GM23338 (cell line): ENCODE data around the gene DIAPH3.

Experiments used
- CREB1 ChIP-seq: fragments of 250-450 bp; sonication (Bioruptor Pico); IDR thresholded peaks from 2 replicates; pipeline ENCODE4 v1.5.0; 2020; ENCODE audit warnings: low read depth, mild to moderate bottlenecking, moderate library complexity
- CTCF ChIP-seq, 2 experiments: fragments of 200-600 bp in 1 of 2; sonication (generic) in 1 of 2; conservative IDR thresholded peaks; 2 replicates each; pipeline versions ENCODE4 v1.5.1 to v1.6.1; 2016 to 2017; ENCODE audit warnings: antibody characterized with exemption in 2 of 2, low read depth in 2 of 2, mild to moderate bottlenecking in 2 of 2, moderate library complexity in 1 of 2
- EZH2 ChIP-seq: fragments of 200-600 bp; sonication (generic); IDR thresholded peaks from one replicate; pipeline ENCODE4 v1.8.0; 2017; ENCODE audit warnings: antibody characterized with exemption, mild to moderate bottlenecking, low read depth; ENCODE audit not compliant: unreplicated experiment
- EZH2phosphoT487 ChIP-seq: fragments of 200-600 bp; sonication (generic); IDR thresholded peaks from one replicate; pipeline ENCODE4 v1.8.1; 2018; ENCODE audit warnings: antibody characterized with exemption; ENCODE audit not compliant: unreplicated experiment
- JUNB ChIP-seq: IDR thresholded peaks from one replicate; pipeline ENCODE4 v1.6.1; 2016; ENCODE audit warnings: antibody characterized with exemption; ENCODE audit not compliant: unreplicated experiment
- NANOG ChIP-seq: IDR thresholded peaks from 2 replicates; pipeline ENCODE4 v1.6.1; 2016; ENCODE audit warnings: antibody characterized with exemption, borderline replicate concordance
- POLR2AphosphoS5 ChIP-seq: IDR thresholded peaks from 2 replicates; pipeline ENCODE4 v1.6.1; 2016; ENCODE audit warnings: antibody characterized with exemption, low read depth
- REST ChIP-seq: IDR thresholded peaks from one replicate; pipeline ENCODE4 v1.6.1; 2018; ENCODE audit warnings: antibody characterized with exemption; ENCODE audit not compliant: unreplicated experiment
- STAT1 ChIP-seq: IDR thresholded peaks from one replicate; pipeline ENCODE4 v1.6.1; 2016; ENCODE audit warnings: antibody characterized with exemption; ENCODE audit not compliant: unreplicated experiment
- ZNF114 ChIP-seq: fragments of 250-450 bp; sonication (Bioruptor Pico); IDR thresholded peaks from 2 replicates; pipeline ENCODE4 v1.5.0; 2020; ENCODE audit warnings: mild to moderate bottlenecking, moderate library complexity
- ZNF331 ChIP-seq: fragments of 250-450 bp; sonication (Bioruptor Pico); IDR thresholded peaks from 2 replicates; pipeline ENCODE4 v1.5.0; 2020; ENCODE audit warnings: low read depth, mild to moderate bottlenecking, moderate library complexity
- TF ChIP-seq, protein P1 (sequence below): IDR thresholded peaks from 2 replicates; pipeline ENCODE4 v1.6.1; 2016; ENCODE audit warnings: antibody characterized with exemption

- TF ChIP-seq JUNB (no peak), POLR2AphosphoS5 (no peak), CTCF (conservative IDR thresholded peaks at IDR 0.05; ENCODE audit: low read depth in 2 of 2) (no peak), EZH2 (no peak), NANOG (no peak), ZNF331 (no peak), EZH2phosphoT487 (no peak), CREB1 (CRISPR knock-in tag) (no peak), REST (no peak), STAT1 (no peak), ZNF114 (no peak)
- TF ChIP-seq, protein P1, sequence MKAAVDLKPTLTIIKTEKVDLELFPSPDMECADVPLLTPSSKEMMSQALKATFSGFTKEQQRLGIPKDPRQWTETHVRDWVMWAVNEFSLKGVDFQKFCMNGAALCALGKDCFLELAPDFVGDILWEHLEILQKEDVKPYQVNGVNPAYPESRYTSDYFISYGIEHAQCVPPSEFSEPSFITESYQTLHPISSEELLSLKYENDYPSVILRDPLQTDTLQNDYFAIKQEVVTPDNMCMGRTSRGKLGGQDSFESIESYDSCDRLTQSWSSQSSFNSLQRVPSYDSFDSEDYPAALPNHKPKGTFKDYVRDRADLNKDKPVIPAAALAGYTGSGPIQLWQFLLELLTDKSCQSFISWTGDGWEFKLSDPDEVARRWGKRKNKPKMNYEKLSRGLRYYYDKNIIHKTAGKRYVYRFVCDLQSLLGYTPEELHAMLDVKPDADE: no peak
Measured at GRCh38 chr13:59665732-59666131, 498.0 kb downstream of the DIAPH3 start.
